ENCODE results near the gene AKAP10. TPM values are rescaled to one million over a fixed set of nuclear protein-coding genes. Genes with fewer than 3 reads are reported as not detected.

The AKAP10 gene
- total RNA-seq, 1 experiment from 2014 or later, result 31.6 TPM

GRCh38 chr17:19911033-19911432, 66.6 kb downstream of the AKAP10 start:
- Histone ChIP-seq H2AFZ (ENCODE audit: low read depth, low read length, poor library complexity, severe bottlenecking) (no peak overlapping the region), H3K27ac (ENCODE audit: low read depth, low read length) (no peak overlapping the region), H4K20me1 (ENCODE audit: insufficient read depth) (no peaks in the 10 kb centered on the region), H3K4me2 (ENCODE audit: low read length) (no peak overlapping the region), H3K9ac (ENCODE audit: low read length) (no peak overlapping the region), H3K9me3 (ENCODE audit: control insufficient read depth in 1 of 2, insufficient read depth in 1 of 2, low read depth in 1 of 2, low read length in 2 of 2) (no peaks in the 10 kb centered on the region), H3K36me3 (ENCODE audit: control insufficient read depth in 1 of 2, insufficient read depth in 2 of 2, low read length in 2 of 2) (peaks cover 14 to 25% of the 10 kb centered on the region in 2 experiments), H3K79me2 (ENCODE audit: insufficient read depth, low read length) (no peaks in the 10 kb centered on the region), H3K4me3 (replicated peaks in 1 of 2; ENCODE audit: low read depth in 1 of 2, low read length in 2 of 2) (no peak overlapping the region), H3K9me2 (ENCODE audit: insufficient read depth) (no peaks in the 10 kb centered on the region), H3K27me3 (ENCODE audit: insufficient read depth, low read length) (no peaks in the 10 kb centered on the region), H3K4me1 (ENCODE audit: control insufficient read depth in 1 of 2, insufficient read depth in 2 of 2, low read length in 2 of 2) (peaks cover 0 to 17% of the 10 kb centered on the region in 2 experiments; a peak in 2 of 4 replicates)
- ChIA-PET POLR2A (no interaction called here), CTCF (no interaction called here), RAD21 (ENCODE audit: low non-redundant PET in 1 of 2, low total read pairs in 2 of 2, uncharacterized antibody in 2 of 2, unreplicated experiment in 2 of 2) (no interaction called here)
- TF ChIP-seq ATF3 (IDR thresholded peaks at IDR 0.05), result no peak
- TF ChIP-seq SIN3A (IDR thresholded peaks at IDR 0.05; ENCODE audit: low read depth), result no peak
- no peak for TF ChIP-seq CBX3 (IDR thresholded peaks at IDR 0.05; ENCODE audit: low read depth)
- TF ChIP-seq, protein P1, sequence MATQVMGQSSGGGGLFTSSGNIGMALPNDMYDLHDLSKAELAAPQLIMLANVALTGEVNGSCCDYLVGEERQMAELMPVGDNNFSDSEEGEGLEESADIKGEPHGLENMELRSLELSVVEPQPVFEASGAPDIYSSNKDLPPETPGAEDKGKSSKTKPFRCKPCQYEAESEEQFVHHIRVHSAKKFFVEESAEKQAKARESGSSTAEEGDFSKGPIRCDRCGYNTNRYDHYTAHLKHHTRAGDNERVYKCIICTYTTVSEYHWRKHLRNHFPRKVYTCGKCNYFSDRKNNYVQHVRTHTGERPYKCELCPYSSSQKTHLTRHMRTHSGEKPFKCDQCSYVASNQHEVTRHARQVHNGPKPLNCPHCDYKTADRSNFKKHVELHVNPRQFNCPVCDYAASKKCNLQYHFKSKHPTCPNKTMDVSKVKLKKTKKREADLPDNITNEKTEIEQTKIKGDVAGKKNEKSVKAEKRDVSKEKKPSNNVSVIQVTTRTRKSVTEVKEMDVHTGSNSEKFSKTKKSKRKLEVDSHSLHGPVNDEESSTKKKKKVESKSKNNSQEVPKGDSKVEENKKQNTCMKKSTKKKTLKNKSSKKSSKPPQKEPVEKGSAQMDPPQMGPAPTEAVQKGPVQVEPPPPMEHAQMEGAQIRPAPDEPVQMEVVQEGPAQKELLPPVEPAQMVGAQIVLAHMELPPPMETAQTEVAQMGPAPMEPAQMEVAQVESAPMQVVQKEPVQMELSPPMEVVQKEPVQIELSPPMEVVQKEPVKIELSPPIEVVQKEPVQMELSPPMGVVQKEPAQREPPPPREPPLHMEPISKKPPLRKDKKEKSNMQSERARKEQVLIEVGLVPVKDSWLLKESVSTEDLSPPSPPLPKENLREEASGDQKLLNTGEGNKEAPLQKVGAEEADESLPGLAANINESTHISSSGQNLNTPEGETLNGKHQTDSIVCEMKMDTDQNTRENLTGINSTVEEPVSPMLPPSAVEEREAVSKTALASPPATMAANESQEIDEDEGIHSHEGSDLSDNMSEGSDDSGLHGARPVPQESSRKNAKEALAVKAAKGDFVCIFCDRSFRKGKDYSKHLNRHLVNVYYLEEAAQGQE (IDR thresholded peaks at IDR 0.05; ENCODE audit: low read depth), result no peak
- TF ChIP-seq EZH2phosphoT487 (IDR thresholded peaks at IDR 0.05; ENCODE audit: borderline replicate concordance), result no peak
- no peak for TF ChIP-seq SRF (IDR thresholded peaks at IDR 0.05; ENCODE audit: low read depth)
- no peak for TF ChIP-seq JUND (IDR thresholded peaks at IDR 0.05)
- no peak for TF ChIP-seq SP1 (IDR thresholded peaks at IDR 0.05; ENCODE audit: low read depth)
- no peak for TF ChIP-seq YY1 (IDR thresholded peaks at IDR 0.05; ENCODE audit: extremely low read depth, insufficient replicate concordance, low read depth, low read length)
- no peak for TF ChIP-seq TCF7L2 (IDR thresholded peaks at IDR 0.05; ENCODE audit: borderline replicate concordance, extremely low read depth, insufficient read depth, insufficient read length)
- no peak for TF ChIP-seq ZFX (IDR thresholded peaks at IDR 0.05)
- TF ChIP-seq ZBTB33 (IDR thresholded peaks at IDR 0.05; ENCODE audit: extremely low read depth, insufficient replicate concordance, low read length), result no peak
- no peak for TF ChIP-seq EZH2 (IDR thresholded peaks at IDR 0.05)
- TF ChIP-seq, protein P2, sequence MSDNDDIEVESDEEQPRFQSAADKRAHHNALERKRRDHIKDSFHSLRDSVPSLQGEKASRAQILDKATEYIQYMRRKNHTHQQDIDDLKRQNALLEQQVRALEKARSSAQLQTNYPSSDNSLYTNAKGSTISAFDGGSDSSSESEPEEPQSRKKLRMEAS (IDR thresholded peaks at IDR 0.05), result no peak
- TF ChIP-seq, protein P3, sequence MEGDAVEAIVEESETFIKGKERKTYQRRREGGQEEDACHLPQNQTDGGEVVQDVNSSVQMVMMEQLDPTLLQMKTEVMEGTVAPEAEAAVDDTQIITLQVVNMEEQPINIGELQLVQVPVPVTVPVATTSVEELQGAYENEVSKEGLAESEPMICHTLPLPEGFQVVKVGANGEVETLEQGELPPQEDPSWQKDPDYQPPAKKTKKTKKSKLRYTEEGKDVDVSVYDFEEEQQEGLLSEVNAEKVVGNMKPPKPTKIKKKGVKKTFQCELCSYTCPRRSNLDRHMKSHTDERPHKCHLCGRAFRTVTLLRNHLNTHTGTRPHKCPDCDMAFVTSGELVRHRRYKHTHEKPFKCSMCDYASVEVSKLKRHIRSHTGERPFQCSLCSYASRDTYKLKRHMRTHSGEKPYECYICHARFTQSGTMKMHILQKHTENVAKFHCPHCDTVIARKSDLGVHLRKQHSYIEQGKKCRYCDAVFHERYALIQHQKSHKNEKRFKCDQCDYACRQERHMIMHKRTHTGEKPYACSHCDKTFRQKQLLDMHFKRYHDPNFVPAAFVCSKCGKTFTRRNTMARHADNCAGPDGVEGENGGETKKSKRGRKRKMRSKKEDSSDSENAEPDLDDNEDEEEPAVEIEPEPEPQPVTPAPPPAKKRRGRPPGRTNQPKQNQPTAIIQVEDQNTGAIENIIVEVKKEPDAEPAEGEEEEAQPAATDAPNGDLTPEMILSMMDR (IDR thresholded peaks at IDR 0.05 in 2 of 3, conservative IDR thresholded peaks at IDR 0.05 in 1 of 3; ENCODE audit: borderline replicate concordance in 1 of 3, insufficient read depth in 1 of 3, low read depth in 2 of 3, low read length in 2 of 3), result no peak
- no peak for TF ChIP-seq EGR1 (IDR thresholded peaks at IDR 0.05; ENCODE audit: low read depth)
- TF ChIP-seq POLR2AphosphoS5 (IDR thresholded peaks at IDR 0.05; ENCODE audit: low read depth, low read length), result no peak
- intact Hi-C loops (cut with micrococcal nuclease), result no loop called here
- ATAC-seq (no peak), DNase-seq (ENCODE audit: low read depth, low spot score) (no peak)
- BruUV-seq (replicated peaks), result no TSS peak
